Suprapubic skin (tissue), 4 donors: ENCODE data around the gene VPS52. TPM values are rescaled to one million over a fixed set of nuclear protein-coding genes. Genes with fewer than 3 reads are reported as not detected.

Experiments
- DNase-seq, 2 donors: peaks; one replicate each; pipeline ENCODE4 v3.0.0-alpha.2; 2019; ENCODE audit warnings: low spot score in 2 of 2
- H3K27ac ChIP-seq: fragments of 200-600 bp; sonication (generic); one replicate; pipeline ENCODE4 v1.5.1; 2019
- H3K27me3 ChIP-seq: fragments of 200-600 bp; sonication (generic); one replicate; pipeline ENCODE4 v1.5.1; 2019
- H3K36me3 ChIP-seq: fragments of 200-600 bp; sonication (generic); one replicate; pipeline ENCODE4 v1.5.1; 2019
- H3K4me1 ChIP-seq: fragments of 200-600 bp; sonication (generic); one replicate; pipeline ENCODE4 v1.5.1; 2019
- H3K4me3 ChIP-seq: fragments of 200-600 bp; sonication (generic); one replicate; pipeline ENCODE4 v1.5.1; 2019; ENCODE audit warnings: mild to moderate bottlenecking
- H3K9me3 ChIP-seq: fragments of 200-600 bp; sonication (generic); one replicate; pipeline ENCODE4 v1.5.1; 2019
- EP300 ChIP-seq: sonication (generic); formaldehyde crosslinking; IDR thresholded peaks from one replicate; pipeline ENCODE4 v1.6.1; 2017; ENCODE audit warnings: antibody characterized with exemption
- POLR2A ChIP-seq, 2 donors: fragments of 450-650 bp; IDR thresholded peaks; one replicate each; pipeline ENCODE4 v1.6.1; 2017; ENCODE audit warnings: antibody characterized with exemption in 2 of 2, mild to moderate bottlenecking in 2 of 2, moderate library complexity in 2 of 2
- POLR2AphosphoS5 ChIP-seq, 3 donors: sonication (generic); formaldehyde crosslinking; IDR thresholded peaks; one replicate each; pipeline ENCODE4 v1.6.1; 2017; ENCODE audit warnings: antibody characterized with exemption in 3 of 3
- WGBS: methylation state at CpG from one replicate; pipeline ENCODE4 v1.1.5; 2018; 5-methylcytosine and 5-hydroxymethylcytosine counted together
- total RNA-seq, 4 donors: library from RNA; depleted of rRNA; stranded (reverse); fragments of >200 nt; gene quantifications; one replicate each; pipeline ENCODE4 v1.1.0, GENCODE V29; 2016
- TF ChIP-seq, protein P1 (sequence below), 2 donors: fragments of 200-600 bp in 1 of 2; fragments of 450-650 bp in 1 of 2; sonication (generic) in 1 of 2; IDR thresholded peaks; one replicate each; pipeline ENCODE4 v1.5.1; 2016 to 2019; ENCODE audit warnings: antibody characterized with exemption in 2 of 2, mild to moderate bottlenecking in 1 of 2, moderate library complexity in 1 of 2

VPS52 gene
- total RNA-seq, 4 donors from 2014 or later = 44.4 to 75.1 (median 59.0) TPM

GRCh38 chr6:33312361-33313104, 40.9 kb upstream of the VPS52 start:
- peaks cover 5% of the 10 kb centered on the region for H3K36me3 ChIP-seq
- peak in 1 of 2 donors; percentile 84 for DNase-seq
- H3K4me1 ChIP-seq = peaks cover 46% of the 10 kb centered on the region
- no peaks in the 10 kb centered on the region for H3K27me3 ChIP-seq
- peak overlapping the region; percentile 96 for H3K27ac ChIP-seq
- no peak for TF ChIP-seq POLR2AphosphoS5 (IDR thresholded peaks at IDR 0.05)
- TF ChIP-seq, protein P1, sequence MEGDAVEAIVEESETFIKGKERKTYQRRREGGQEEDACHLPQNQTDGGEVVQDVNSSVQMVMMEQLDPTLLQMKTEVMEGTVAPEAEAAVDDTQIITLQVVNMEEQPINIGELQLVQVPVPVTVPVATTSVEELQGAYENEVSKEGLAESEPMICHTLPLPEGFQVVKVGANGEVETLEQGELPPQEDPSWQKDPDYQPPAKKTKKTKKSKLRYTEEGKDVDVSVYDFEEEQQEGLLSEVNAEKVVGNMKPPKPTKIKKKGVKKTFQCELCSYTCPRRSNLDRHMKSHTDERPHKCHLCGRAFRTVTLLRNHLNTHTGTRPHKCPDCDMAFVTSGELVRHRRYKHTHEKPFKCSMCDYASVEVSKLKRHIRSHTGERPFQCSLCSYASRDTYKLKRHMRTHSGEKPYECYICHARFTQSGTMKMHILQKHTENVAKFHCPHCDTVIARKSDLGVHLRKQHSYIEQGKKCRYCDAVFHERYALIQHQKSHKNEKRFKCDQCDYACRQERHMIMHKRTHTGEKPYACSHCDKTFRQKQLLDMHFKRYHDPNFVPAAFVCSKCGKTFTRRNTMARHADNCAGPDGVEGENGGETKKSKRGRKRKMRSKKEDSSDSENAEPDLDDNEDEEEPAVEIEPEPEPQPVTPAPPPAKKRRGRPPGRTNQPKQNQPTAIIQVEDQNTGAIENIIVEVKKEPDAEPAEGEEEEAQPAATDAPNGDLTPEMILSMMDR (IDR thresholded peaks at IDR 0.05) = no peak
- TF ChIP-seq POLR2A (IDR thresholded peaks at IDR 0.05) = no peak
- no peak for TF ChIP-seq EP300
- 3% methylated on average over 22 of the region's 29 CpGs for WGBS
- H3K9me3 ChIP-seq = no peaks in the 10 kb centered on the region
- peak overlapping the region; percentile 81 for H3K4me3 ChIP-seq

DNA sequence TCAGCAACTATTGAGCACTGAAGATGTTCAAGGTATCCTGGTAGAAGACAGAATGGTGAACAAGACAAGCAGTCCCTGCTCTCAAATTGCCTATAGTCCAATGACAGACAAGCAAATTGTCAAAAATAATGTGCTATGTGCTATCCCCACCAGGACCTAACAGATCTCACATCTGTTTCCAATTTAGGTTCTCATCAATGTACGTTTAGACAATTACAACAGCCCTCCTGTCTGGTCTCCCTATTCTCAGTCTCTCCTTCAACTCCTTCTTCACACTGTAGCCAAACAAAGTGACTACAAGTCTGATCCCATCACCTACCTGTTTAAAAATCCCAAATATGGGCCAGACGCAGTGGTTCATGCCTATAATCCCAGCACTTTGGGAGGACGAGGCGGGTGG, 34.7 kb upstream of the VPS52 start:
- peaks cover 14% of the 10 kb centered on the region for H3K4me1 ChIP-seq
- no peak for DNase-seq
- H3K9me3 ChIP-seq = no peaks in the 10 kb centered on the region
- H3K36me3 ChIP-seq = peaks cover 48% of the 10 kb centered on the region
- H3K27ac ChIP-seq = no peak overlapping the region
- 85% methylated on average over 4 of the region's 4 CpGs for WGBS
- no peaks in the 10 kb centered on the region for H3K27me3 ChIP-seq
- H3K4me3 ChIP-seq = no peak overlapping the region
- no peak for TF ChIP-seq EP300
- TF ChIP-seq, protein P1 (IDR thresholded peaks at IDR 0.05) = no peak
- no peak for TF ChIP-seq POLR2A (IDR thresholded peaks at IDR 0.05)
- no peak for TF ChIP-seq POLR2AphosphoS5 (IDR thresholded peaks at IDR 0.05)

DNA sequence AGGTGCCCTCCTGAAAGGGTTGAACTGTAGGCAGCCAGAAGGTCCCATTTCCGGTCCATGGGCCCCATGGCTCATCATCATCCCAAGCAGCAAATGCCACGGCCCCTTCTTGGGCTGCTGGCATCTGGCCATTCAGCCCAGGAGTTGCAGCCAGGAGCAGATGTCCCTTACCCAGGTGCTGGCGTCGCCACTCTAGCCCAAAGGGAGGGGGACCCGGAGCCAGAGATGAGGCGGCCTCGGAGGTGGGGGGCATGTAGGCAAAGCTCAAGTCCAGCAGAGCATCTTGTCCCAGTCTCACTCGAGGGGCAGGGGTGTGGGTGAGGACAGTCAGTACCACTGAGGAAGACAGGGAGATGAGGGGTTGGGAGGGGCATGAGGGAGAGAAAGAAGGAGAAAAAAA, 33.4 kb upstream of the VPS52 start:
- Histone ChIP-seq H3K36me3 (peaks cover 48% of the 10 kb centered on the region), H3K4me3 (no peak overlapping the region), H3K27me3 (no peaks in the 10 kb centered on the region), H3K9me3 (no peaks in the 10 kb centered on the region), H3K4me1 (peaks cover 22% of the 10 kb centered on the region), H3K27ac (no peak overlapping the region)
- 87% methylated on average over 8 of the region's 8 CpGs for WGBS
- DNase-seq = no peak
- TF ChIP-seq EP300 (no peak), POLR2AphosphoS5 (IDR thresholded peaks at IDR 0.05) (no peak), POLR2A (IDR thresholded peaks at IDR 0.05) (no peak)
- TF ChIP-seq, protein P1 (IDR thresholded peaks at IDR 0.05) = no peak

DNA sequence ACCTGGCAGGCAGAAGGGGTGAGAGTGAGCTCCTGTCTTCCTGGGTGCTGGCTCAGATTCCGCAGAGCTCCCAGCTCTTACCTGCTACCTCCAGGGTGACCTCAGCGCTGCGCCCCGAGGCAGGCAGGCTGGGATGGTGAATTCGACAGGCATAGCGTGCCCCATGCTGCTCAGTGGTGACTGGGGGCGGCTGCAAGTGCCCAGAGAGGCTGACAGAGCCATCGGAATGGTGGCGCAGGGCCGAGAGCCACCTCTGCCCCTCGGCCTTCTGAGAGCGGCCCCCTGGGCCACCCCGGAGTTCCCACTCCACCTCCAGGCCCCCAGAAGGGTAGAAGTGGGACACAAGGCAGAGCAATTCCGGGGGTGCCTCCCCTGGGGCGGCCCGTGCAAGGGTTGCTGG, 32.5 kb upstream of the VPS52 start:
- 80% methylated on average over 2 of the region's 16 CpGs for WGBS
- Histone ChIP-seq H3K27ac (no peak overlapping the region), H3K36me3 (peaks cover 48% of the 10 kb centered on the region), H3K4me3 (no peak overlapping the region), H3K4me1 (peaks cover 25% of the 10 kb centered on the region), H3K27me3 (no peaks in the 10 kb centered on the region), H3K9me3 (no peaks in the 10 kb centered on the region)
- DNase-seq = no peak
- TF ChIP-seq POLR2A (IDR thresholded peaks at IDR 0.05) (no peak), POLR2AphosphoS5 (IDR thresholded peaks at IDR 0.05) (no peak), EP300 (no peak)
- TF ChIP-seq, protein P1 (IDR thresholded peaks at IDR 0.05) = no peak

DNA sequence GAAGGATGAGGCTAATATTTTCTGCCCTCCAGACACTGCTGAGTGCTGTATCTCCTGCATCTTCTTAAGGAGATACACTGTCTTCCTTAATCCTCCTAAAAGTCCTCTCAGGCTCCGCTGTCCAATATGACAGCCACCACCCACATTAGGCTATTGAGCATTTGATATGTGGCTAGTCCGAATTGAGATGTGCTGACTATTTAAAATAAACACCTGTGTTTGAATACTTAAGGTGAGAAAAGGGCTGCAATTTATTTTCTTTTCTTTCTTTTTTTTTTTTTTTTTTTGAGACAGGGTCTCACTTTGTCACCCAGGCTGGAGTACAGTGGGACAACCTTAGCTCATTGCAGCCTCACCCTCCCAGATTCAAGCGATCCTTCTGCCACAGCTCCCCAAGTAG, 30.2 kb upstream of the VPS52 start:
- H3K36me3 ChIP-seq = peaks cover 43% of the 10 kb centered on the region
- no peak overlapping the region for H3K4me3 ChIP-seq
- H3K27ac ChIP-seq = no peak overlapping the region
- no peak for DNase-seq
- H3K4me1 ChIP-seq = peaks cover 40% of the 10 kb centered on the region
- H3K27me3 ChIP-seq = no peaks in the 10 kb centered on the region
- no peaks in the 10 kb centered on the region for H3K9me3 ChIP-seq
- 87% methylated on average over 3 of the region's 3 CpGs for WGBS
- TF ChIP-seq, protein P1 (IDR thresholded peaks at IDR 0.05) = no peak
- TF ChIP-seq POLR2AphosphoS5 (IDR thresholded peaks at IDR 0.05) (no peak), EP300 (no peak), POLR2A (IDR thresholded peaks at IDR 0.05) (no peak)
